Liver (tissue), 9 donors: Measurements from ENCODE around the gene GRK2. TPM values are rescaled to one million over a fixed set of nuclear protein-coding genes. Genes with fewer than 3 reads are reported as not detected.

Experiments used
- DNase-seq: peaks from one replicate; pipeline ENCODE4 v3.0.0-alpha.2; 2017; ENCODE audit warnings: low spot score
- H3K27ac ChIP-seq, 2 donors: one replicate each; pipeline ENCODE4 v1.7.0; 2013; ENCODE audit warnings: inconsistent platforms in 2 of 2, low read length in 2 of 2, control low read depth in 1 of 2, low read depth in 1 of 2, mild to moderate bottlenecking in 1 of 2
- H3K27me3 ChIP-seq, 4 donors: one replicate each; pipeline versions ENCODE4 v1.6.1 to v1.7.0; 2013; ENCODE audit warnings: low read length in 3 of 4, inconsistent platforms in 1 of 4, mild to moderate bottlenecking in 1 of 4, moderate library complexity in 1 of 4; ENCODE audit not compliant: control insufficient read depth in 4 of 4, insufficient read depth in 4 of 4
- H3K36me3 ChIP-seq, 4 donors: one replicate each; pipeline versions ENCODE4 v1.6.1 to v1.7.0; 2013; ENCODE audit warnings: low read length in 3 of 4, mild to moderate bottlenecking in 3 of 4, low read depth in 1 of 4, moderate library complexity in 1 of 4; ENCODE audit not compliant: control insufficient read depth in 4 of 4, insufficient read depth in 3 of 4
- H3K4me1 ChIP-seq, 4 donors: one replicate each; pipeline versions ENCODE4 v1.6.1 to v1.7.0; 2013; ENCODE audit warnings: low read length in 3 of 4, mild to moderate bottlenecking in 3 of 4, moderate library complexity in 1 of 4; ENCODE audit not compliant: control insufficient read depth in 4 of 4, insufficient read depth in 4 of 4
- H3K4me3 ChIP-seq, 3 donors: one replicate each; pipeline versions ENCODE4 v1.6.1 to v1.7.0; 2013; ENCODE audit warnings: low read length in 3 of 3, control low read depth in 1 of 3, low read depth in 1 of 3, mild to moderate bottlenecking in 1 of 3
- H3K9ac ChIP-seq, 2 donors: one replicate each; pipeline ENCODE4 v1.7.0; 2013; ENCODE audit warnings: low read length in 2 of 2, mild to moderate bottlenecking in 2 of 2, moderate library complexity in 2 of 2, control low read depth in 1 of 2, low read depth in 1 of 2
- H3K9me3 ChIP-seq, 4 donors: one replicate each; pipeline versions ENCODE4 v1.6.1 to v1.7.0; 2013; ENCODE audit warnings: low read length in 3 of 4; ENCODE audit not compliant: control insufficient read depth in 4 of 4
- ATF3 ChIP-seq: IDR thresholded peaks from 2 replicates; pipeline ENCODE4 v1.6.1; 2016; ENCODE audit warnings: antibody characterized with exemption
- CTCF ChIP-seq: fragments of 150-350 bp; IDR thresholded peaks from 2 replicates; pipeline ENCODE4 v1.5.1; 2017; ENCODE audit warnings: improper control_type of control experiment, low read depth, low read length; ENCODE audit not compliant: missing input control
- EGR1 ChIP-seq, 2 donors: IDR thresholded peaks; 2 replicates each; pipeline ENCODE4 v1.6.1; 2016 to 2018; ENCODE audit warnings: antibody characterized with exemption in 2 of 2, low read depth in 2 of 2
- FOXA1 ChIP-seq: IDR thresholded peaks from 2 replicates; pipeline ENCODE4 v1.6.1; 2016; ENCODE audit warnings: antibody characterized with exemption
- FOXA2 ChIP-seq: IDR thresholded peaks from 2 replicates; pipeline ENCODE4 v1.6.1; 2016; ENCODE audit warnings: antibody characterized with exemption
- GABPA ChIP-seq, 2 donors: IDR thresholded peaks in 1 of 2; conservative IDR thresholded peaks in 1 of 2; 2 replicates each; pipeline ENCODE4 v1.6.1; 2016; ENCODE audit warnings: antibody characterized with exemption in 2 of 2, mild to moderate bottlenecking in 1 of 2, moderate library complexity in 1 of 2
- HNF4A ChIP-seq, 2 donors: conservative IDR thresholded peaks; 2 replicates each; pipeline ENCODE4 v1.6.1; 2016; ENCODE audit warnings: antibody characterized with exemption in 2 of 2, mild to moderate bottlenecking in 2 of 2
- HNF4G ChIP-seq: IDR thresholded peaks from 2 replicates; pipeline ENCODE4 v1.6.1; 2016; ENCODE audit warnings: antibody characterized with exemption
- JUND ChIP-seq, 2 donors: IDR thresholded peaks; 2 replicates each; pipeline ENCODE4 v1.6.1; 2016; ENCODE audit warnings: antibody characterized with exemption in 2 of 2
- MAX ChIP-seq: IDR thresholded peaks from 2 replicates; pipeline ENCODE4 v1.6.1; 2016; ENCODE audit warnings: antibody characterized with exemption
- NR2F2 ChIP-seq: IDR thresholded peaks from 2 replicates; pipeline ENCODE4 v1.6.1; 2016; ENCODE audit warnings: antibody characterized with exemption
- RAD21 ChIP-seq, 2 donors: IDR thresholded peaks; 2 replicates each; pipeline ENCODE4 v1.6.1; 2016; ENCODE audit warnings: antibody characterized with exemption in 2 of 2, mild to moderate bottlenecking in 2 of 2
- RXRA ChIP-seq, 2 donors: IDR thresholded peaks; 2 replicates each; pipeline ENCODE4 v1.6.1; 2017 to 2018; ENCODE audit warnings: antibody characterized with exemption in 2 of 2, mild to moderate bottlenecking in 1 of 2
- SP1 ChIP-seq: IDR thresholded peaks from 2 replicates; pipeline ENCODE4 v1.6.1; 2018; ENCODE audit warnings: antibody characterized with exemption, mild to moderate bottlenecking
- TAF1 ChIP-seq: conservative IDR thresholded peaks from 2 replicates; pipeline ENCODE4 v1.6.1; 2016; ENCODE audit warnings: antibody characterized with exemption, mild to moderate bottlenecking
- YY1 ChIP-seq: IDR thresholded peaks from 2 replicates; pipeline ENCODE4 v1.6.1; 2016; ENCODE audit warnings: antibody characterized with exemption, mild to moderate bottlenecking
- WGBS: extraction: QIAGEN DNeasy Blood & Tissue Kit; methylation state at CpG from one replicate; pipeline ENCODE4 v1.1.7; 2013; 5-methylcytosine and 5-hydroxymethylcytosine counted together
- polyA plus RNA-seq, 2 donors: library from polyadenylated mRNA; stranded (reverse) in 1 of 2; unstranded in 1 of 2; fragments of 200-250 nt in 1 of 2; fragments of >200 nt in 1 of 2; fragmentation: Nextera tagmentation in 1 of 2; extraction: Ambion mirVana in 1 of 2; gene quantifications; one replicate each; pipeline versions ENCODE4 v1.2.1 to v1.2.3, GENCODE V29; 2013 to 2015
- total RNA-seq, 2 donors: library from RNA; depleted of rRNA; stranded (reverse); fragments of >200 nt; gene quantifications; one replicate each; pipeline ENCODE4 v1.2.3, GENCODE V29; 2014
- donor health status: healthy.
- donor health status: healthy.
- donor health status: healthy.
- donor health status: healthy.
- donor health status: healthy.

Gene GRK2
- total and polyA plus RNA-seq, 4 donors: 13.4 to 41.4 (median 31.7) TPM

GRCh38 chr11:67288452-67289225 is 22.4 kb downstream of the GRK2 start (continued):
- TF ChIP-seq HNF4A (conservative IDR thresholded peaks at IDR 0.05) (no peak), NR2F2 (peak; percentile 76), FOXA1 (no peak), EGR1 (IDR thresholded peaks at IDR 0.05; ENCODE audit: low read depth in 2 of 2) (no peak), ATF3 (no peak), TAF1 (no peak), RXRA (IDR thresholded peaks at IDR 0.05) (no peak), JUND (IDR thresholded peaks at IDR 0.05) (no peak), HNF4G (no peak), MAX (no peak)

- peak within 1 kb of the TSS; percentile 50 to 51 for H3K9ac ChIP-seq
- H3K27ac ChIP-seq: peak within 1 kb of the TSS; percentile 88 to 94
- H3K4me1 ChIP-seq: peaks cover 0 to 24% (median 14%) of the 10 kb centered on the region in 4 donors
- no peak for DNase-seq
- TF ChIP-seq RXRA (IDR thresholded peaks at IDR 0.05): no peak
- TF ChIP-seq JUND (IDR thresholded peaks at IDR 0.05): no peak
- TF ChIP-seq MAX: no peak
- TF ChIP-seq RAD21 (IDR thresholded peaks at IDR 0.05): no peak
- no peak for TF ChIP-seq SP1
- TF ChIP-seq GABPA (IDR thresholded peaks at IDR 0.05 in 1 of 2, conservative IDR thresholded peaks at IDR 0.05 in 1 of 2): no peak
- no peak for TF ChIP-seq CTCF
- TF ChIP-seq TAF1: no peak
- no peak for TF ChIP-seq YY1
- no peak for TF ChIP-seq HNF4G
- TF ChIP-seq FOXA2: no peak
- TF ChIP-seq EGR1 (IDR thresholded peaks at IDR 0.05; ENCODE audit: low read depth in 2 of 2): no peak
- peaks cover under 1 to 16% (median 6%) of the 10 kb centered on the region in 4 donors for H3K36me3 ChIP-seq
- H3K27me3 ChIP-seq: no peaks in the 10 kb centered on the region
- peak within 1 kb of the TSS; percentile 36 to 86 (median 53) for H3K4me3 ChIP-seq
- no peaks in the 10 kb centered on the region for H3K9me3 ChIP-seq
- under 1% methylated on average over 56 of the region's 56 CpGs for WGBS
These were observed 23.0 kb downstream of the GRK2 start, which contains the start of gene ANKRD13D for GRCh38 chr11:67289226-67289650. Gene ANKRD13D, plus strand, starts transcription at chr11:67289303. Its CDS starts 158 bp downstream, at chr11:67289461.

- H3K4me3 ChIP-seq: peak overlapping the region; percentile 26 to 86 (median 53)
- 51% methylated on average over 36 of the region's 36 CpGs for WGBS
- TF ChIP-seq HNF4G: no peak
- no peak for TF ChIP-seq NR2F2
- TF ChIP-seq RAD21 (IDR thresholded peaks at IDR 0.05): no peak
- TF ChIP-seq RXRA (IDR thresholded peaks at IDR 0.05): no peak
- no peak for TF ChIP-seq GABPA (IDR thresholded peaks at IDR 0.05 in 1 of 2, conservative IDR thresholded peaks at IDR 0.05 in 1 of 2)
- TF ChIP-seq SP1: no peak
- TF ChIP-seq FOXA2: no peak
- H3K9ac ChIP-seq: peak overlapping the region in 1 of 2 donors; percentile 12
- H3K9me3 ChIP-seq: no peaks in the 10 kb centered on the region
- H3K27me3 ChIP-seq: no peaks in the 10 kb centered on the region
- H3K4me1 ChIP-seq: peaks cover 0 to 24% (median 14%) of the 10 kb centered on the region in 4 donors
- peak overlapping the region in 1 of 2 donors; percentile 23 for H3K27ac ChIP-seq
- peaks cover 0 to 11% (median 6%) of the 10 kb centered on the region in 4 donors for H3K36me3 ChIP-seq
- DNase-seq: no peak
These were observed 23.6 kb downstream of the GRK2 start for GRCh38 chr11:67289651-67290479.
